ENCODE results near the gene RAB32. TPM values are rescaled to one million over a fixed set of nuclear protein-coding genes. Genes with fewer than 3 reads are reported as not detected.

RAB32 gene
- total RNA-seq, 1 donor from 2014 or later: 4.3 TPM

- Histone ChIP-seq H3K27ac (no peak overlapping the region), H3K4me2 (peak overlapping the region; percentile 97), H3K9me3 (ENCODE audit: low read depth) (no peaks in the 10 kb centered on the region), H3K27me3 (no peaks in the 10 kb centered on the region), H3K9ac (peak overlapping the region; percentile 21), H4K20me1 (ENCODE audit: low read depth) (no peaks in the 10 kb centered on the region), H3F3A (ENCODE audit: low read depth) (no peaks in the 10 kb centered on the region), H3K4me3 (peak overlapping the region; percentile 82), H3K79me2 (ENCODE audit: low read depth) (peaks cover 6% of the 10 kb centered on the region), H3K36me3 (no peaks in the 10 kb centered on the region), H2AFZ (replicated peaks) (peak overlapping the region; percentile 99), H3K4me1 (no peaks in the 10 kb centered on the region)
- Mint-ChIP-seq H3K27me3 (ENCODE audit: insufficient read depth, low read depth) (peaks cover 6% of the 10 kb centered on the region), H3K4me3 (peak overlapping the region; percentile 99), H3K27ac (peak overlapping the region; percentile 99), H3K9me3 (peaks cover 2% of the 10 kb centered on the region), H3K4me1 (peaks cover 33% of the 10 kb centered on the region), H3K36me3 (peaks cover 2% of the 10 kb centered on the region)
- DNase-seq (ENCODE audit: low spot score): peak; percentile 45
- TF ChIP-seq, protein P1, sequence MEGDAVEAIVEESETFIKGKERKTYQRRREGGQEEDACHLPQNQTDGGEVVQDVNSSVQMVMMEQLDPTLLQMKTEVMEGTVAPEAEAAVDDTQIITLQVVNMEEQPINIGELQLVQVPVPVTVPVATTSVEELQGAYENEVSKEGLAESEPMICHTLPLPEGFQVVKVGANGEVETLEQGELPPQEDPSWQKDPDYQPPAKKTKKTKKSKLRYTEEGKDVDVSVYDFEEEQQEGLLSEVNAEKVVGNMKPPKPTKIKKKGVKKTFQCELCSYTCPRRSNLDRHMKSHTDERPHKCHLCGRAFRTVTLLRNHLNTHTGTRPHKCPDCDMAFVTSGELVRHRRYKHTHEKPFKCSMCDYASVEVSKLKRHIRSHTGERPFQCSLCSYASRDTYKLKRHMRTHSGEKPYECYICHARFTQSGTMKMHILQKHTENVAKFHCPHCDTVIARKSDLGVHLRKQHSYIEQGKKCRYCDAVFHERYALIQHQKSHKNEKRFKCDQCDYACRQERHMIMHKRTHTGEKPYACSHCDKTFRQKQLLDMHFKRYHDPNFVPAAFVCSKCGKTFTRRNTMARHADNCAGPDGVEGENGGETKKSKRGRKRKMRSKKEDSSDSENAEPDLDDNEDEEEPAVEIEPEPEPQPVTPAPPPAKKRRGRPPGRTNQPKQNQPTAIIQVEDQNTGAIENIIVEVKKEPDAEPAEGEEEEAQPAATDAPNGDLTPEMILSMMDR (IDR thresholded peaks at IDR 0.05): no peak
- TF ChIP-seq EZH2phosphoT487 (IDR thresholded peaks at IDR 0.05): no peak
- no peak for TF ChIP-seq EZH2 (IDR thresholded peaks at IDR 0.05)
These were observed 445 bp downstream of the RAB32 start for GRCh38 chr6:146543940-146544615.

GRCh38 chr6:146544616-146545182 lies 1.1 kb downstream of the RAB32 start:
- H3K4me1 Mint-ChIP-seq: peaks cover 33% of the 10 kb centered on the region
- Histone ChIP-seq H3K27ac (no peak overlapping the region), H3K4me3 (peak overlapping the region; percentile 82), H3K9me3 (ENCODE audit: low read depth) (no peaks in the 10 kb centered on the region), H3K79me2 (ENCODE audit: low read depth) (peaks cover 6% of the 10 kb centered on the region), H4K20me1 (ENCODE audit: low read depth) (no peaks in the 10 kb centered on the region), H3K36me3 (no peaks in the 10 kb centered on the region), H2AFZ (replicated peaks) (peak overlapping the region; percentile 99), H3F3A (ENCODE audit: low read depth) (no peaks in the 10 kb centered on the region), H3K9ac (no peak overlapping the region), H3K4me1 (no peaks in the 10 kb centered on the region), H3K27me3 (no peaks in the 10 kb centered on the region), H3K4me2 (peak overlapping the region; percentile 97)
- H3K36me3 Mint-ChIP-seq: peaks cover 5% of the 10 kb centered on the region
- DNase-seq (ENCODE audit: low spot score): no peak
- TF ChIP-seq EZH2 (IDR thresholded peaks at IDR 0.05) (no peak), EZH2phosphoT487 (IDR thresholded peaks at IDR 0.05) (no peak)
- TF ChIP-seq, protein P1 (IDR thresholded peaks at IDR 0.05): no peak
- H3K9me3 Mint-ChIP-seq: peaks cover 2% of the 10 kb centered on the region
- peak overlapping the region; percentile 99 for H3K4me3 Mint-ChIP-seq
- H3K27me3 Mint-ChIP-seq (ENCODE audit: insufficient read depth, low read depth): peaks cover 6% of the 10 kb centered on the region
- H3K27ac Mint-ChIP-seq: peak overlapping the region; percentile 99

GRCh38 chr6:146545581-146545980 lies 1.9 kb downstream of the RAB32 start:
- no peak overlapping the region for H3K4me2 ChIP-seq
- H3K27me3 Mint-ChIP-seq (ENCODE audit: insufficient read depth, low read depth): peaks cover 6% of the 10 kb centered on the region
- no peak overlapping the region for H2AFZ ChIP-seq (replicated peaks)
- DNase-seq (ENCODE audit: low spot score): no peak
- H3K4me3 ChIP-seq: no peak overlapping the region
- H3K27me3 ChIP-seq: no peaks in the 10 kb centered on the region
- H3K4me1 ChIP-seq: no peaks in the 10 kb centered on the region
- H3K4me3 Mint-ChIP-seq: peak overlapping the region; percentile 99
- H3K27ac Mint-ChIP-seq: no peak overlapping the region
- H3K27ac ChIP-seq: no peak overlapping the region
- H3F3A ChIP-seq (ENCODE audit: low read depth): no peaks in the 10 kb centered on the region
- H3K36me3 Mint-ChIP-seq: peaks cover 9% of the 10 kb centered on the region
- TF ChIP-seq, protein P1 (IDR thresholded peaks at IDR 0.05): no peak
- TF ChIP-seq EZH2phosphoT487 (IDR thresholded peaks at IDR 0.05) (no peak), EZH2 (IDR thresholded peaks at IDR 0.05) (no peak)
- no peaks in the 10 kb centered on the region for H3K36me3 ChIP-seq
- H3K9me3 ChIP-seq (ENCODE audit: low read depth): no peaks in the 10 kb centered on the region
- H3K79me2 ChIP-seq (ENCODE audit: low read depth): peaks cover 6% of the 10 kb centered on the region
- no peak overlapping the region for H3K9ac ChIP-seq
- peaks cover 33% of the 10 kb centered on the region for H3K4me1 Mint-ChIP-seq
- no peaks in the 10 kb centered on the region for H4K20me1 ChIP-seq (ENCODE audit: low read depth)
- H3K9me3 Mint-ChIP-seq: peaks cover 2% of the 10 kb centered on the region
